HepG2 (cell line): Measurements from ENCODE around the gene SBNO2.

ENCODE experiments used
- GZF1 ChIP-seq: sonication (generic); formaldehyde crosslinking; IDR thresholded peaks from 2 replicates; pipeline ENCODE4 v1.5.1; 2020; ENCODE audit warnings: mild to moderate bottlenecking, missing genetic modification reagents
- PTBP1 ChIP-seq: fragments of 200-400 bp; formaldehyde crosslinking; IDR thresholded peaks from 2 replicates; pipeline ENCODE4 v1.6.1; 2018; ENCODE audit warnings: low read length, low read depth; ENCODE audit not compliant: poor library complexity, severe bottlenecking

DNA sequence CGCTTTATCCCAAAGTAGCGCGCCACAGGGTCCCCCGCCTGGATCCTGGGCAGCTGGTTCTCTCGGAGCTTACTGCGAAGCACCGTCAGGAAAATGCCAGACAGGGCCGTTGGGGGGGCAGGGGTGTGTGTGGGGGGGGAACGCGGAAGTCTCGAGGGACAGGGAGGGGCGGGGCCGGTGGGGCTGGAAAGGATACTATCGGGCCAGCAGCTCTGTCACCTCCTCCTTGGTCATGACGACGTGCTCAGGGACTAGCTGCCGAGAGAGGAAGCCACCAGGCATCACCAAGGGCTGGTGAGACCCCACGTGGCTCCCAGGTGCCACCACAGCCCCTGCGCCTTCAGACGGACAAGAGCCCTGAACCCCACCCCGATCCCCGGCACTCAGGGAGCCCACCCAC, 84.2 kb downstream of the SBNO2 start:
- TF ChIP-seq GZF1, result no peak
- no peak for TF ChIP-seq PTBP1
